Measurements from ENCODE around the gene DPP8.

DNA sequence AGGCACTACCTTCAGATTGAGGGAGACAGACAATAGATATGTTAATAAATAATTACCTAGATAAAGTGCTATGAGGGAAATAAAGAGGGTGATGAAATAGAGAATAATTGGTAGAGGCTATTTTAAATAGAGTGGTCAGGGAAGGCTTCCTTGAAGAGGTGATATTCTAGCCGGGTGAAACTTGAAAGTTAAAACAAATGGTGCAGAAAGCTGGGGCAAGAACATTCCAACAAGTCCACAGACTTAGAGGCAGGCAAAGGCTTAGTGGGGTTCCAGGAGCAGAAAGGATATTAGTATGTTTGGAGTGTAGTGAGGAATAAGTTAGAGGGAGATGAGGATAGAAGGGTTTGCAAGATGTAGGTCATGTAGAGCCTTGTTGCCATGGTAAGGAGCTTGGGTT is 22.8 kb upstream of the DPP8 start:
- TF ChIP-seq, protein P1, sequence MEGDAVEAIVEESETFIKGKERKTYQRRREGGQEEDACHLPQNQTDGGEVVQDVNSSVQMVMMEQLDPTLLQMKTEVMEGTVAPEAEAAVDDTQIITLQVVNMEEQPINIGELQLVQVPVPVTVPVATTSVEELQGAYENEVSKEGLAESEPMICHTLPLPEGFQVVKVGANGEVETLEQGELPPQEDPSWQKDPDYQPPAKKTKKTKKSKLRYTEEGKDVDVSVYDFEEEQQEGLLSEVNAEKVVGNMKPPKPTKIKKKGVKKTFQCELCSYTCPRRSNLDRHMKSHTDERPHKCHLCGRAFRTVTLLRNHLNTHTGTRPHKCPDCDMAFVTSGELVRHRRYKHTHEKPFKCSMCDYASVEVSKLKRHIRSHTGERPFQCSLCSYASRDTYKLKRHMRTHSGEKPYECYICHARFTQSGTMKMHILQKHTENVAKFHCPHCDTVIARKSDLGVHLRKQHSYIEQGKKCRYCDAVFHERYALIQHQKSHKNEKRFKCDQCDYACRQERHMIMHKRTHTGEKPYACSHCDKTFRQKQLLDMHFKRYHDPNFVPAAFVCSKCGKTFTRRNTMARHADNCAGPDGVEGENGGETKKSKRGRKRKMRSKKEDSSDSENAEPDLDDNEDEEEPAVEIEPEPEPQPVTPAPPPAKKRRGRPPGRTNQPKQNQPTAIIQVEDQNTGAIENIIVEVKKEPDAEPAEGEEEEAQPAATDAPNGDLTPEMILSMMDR (IDR thresholded peaks at IDR 0.05), result no peak
- TF ChIP-seq EP300 (IDR thresholded peaks at IDR 0.05) (no peak), POLR2A (IDR thresholded peaks at IDR 0.05) (no peak), POLR2AphosphoS5 (IDR thresholded peaks at IDR 0.05) (no peak)
